Epithelial cell of proximal tubule (primary cell): ENCODE results near the gene PPP1R12B. TPM values are rescaled to one million over a fixed set of nuclear protein-coding genes. Genes with fewer than 3 reads are reported as not detected.
A peak's percentile ranks its signal among the peaks of the same experiment; 100 is the strongest.
"Not testable (repeated sequence)": the region's sequence is repeated elsewhere in the genome, so short reads cannot be mapped to it uniquely, and the experiment has no call there.

Experiments used
- DNase-seq: peaks from one replicate; pipeline ENCODE4 v3.0.0-alpha.2; 2011; ENCODE audit warnings: low read depth
- H3K4me3 ChIP-seq: 2 replicates; pipeline ENCODE4 v1.5.1; 2011; ENCODE audit warnings: low read depth, mild to moderate bottlenecking, low read length
- total RNA-seq: library from RNA; depleted of rRNA; stranded (reverse); fragments of >200 nt; gene quantifications from 2 replicates; pipeline ENCODE4 v1.2.3, GENCODE V29; 2015
- TF ChIP-seq, protein P1 (sequence below): conservative IDR thresholded peaks from 2 replicates; pipeline ENCODE4 v1.5.1; 2012; ENCODE audit warnings: low read depth, mild to moderate bottlenecking, low read length

The PPP1R12B gene
- total RNA-seq, 1 donor from 2014 or later, result 21.6 TPM

GRCh38 chr1:202484820-202485219, 136.3 kb downstream of the PPP1R12B start:
- not testable (repeated sequence) for H3K4me3 ChIP-seq, DNase-seq

DNA sequence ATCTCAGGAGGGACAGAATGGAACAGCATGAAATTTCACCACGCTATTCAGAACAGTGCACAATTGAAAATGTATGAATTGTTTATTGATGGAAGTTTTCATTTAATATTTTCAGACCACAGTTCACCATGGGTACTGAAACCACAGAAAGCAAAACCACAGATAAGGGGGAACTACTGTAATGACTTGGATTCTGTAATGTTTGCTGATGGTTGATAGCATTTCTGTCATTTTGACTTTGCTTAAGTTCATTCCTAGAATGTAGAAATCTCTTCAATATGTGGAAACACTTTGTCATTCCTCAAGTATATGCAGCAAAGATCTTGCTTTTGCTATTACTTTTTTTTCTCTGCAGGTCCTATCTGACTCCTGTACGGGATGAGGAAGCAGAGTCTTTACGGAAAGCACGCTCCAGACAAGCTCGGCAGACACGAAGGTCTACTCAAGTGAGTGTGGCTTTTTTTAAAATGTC, 139.7 kb downstream of the PPP1R12B start:
- H3K4me3 ChIP-seq, DNase-seq: not testable (repeated sequence)

DNA sequence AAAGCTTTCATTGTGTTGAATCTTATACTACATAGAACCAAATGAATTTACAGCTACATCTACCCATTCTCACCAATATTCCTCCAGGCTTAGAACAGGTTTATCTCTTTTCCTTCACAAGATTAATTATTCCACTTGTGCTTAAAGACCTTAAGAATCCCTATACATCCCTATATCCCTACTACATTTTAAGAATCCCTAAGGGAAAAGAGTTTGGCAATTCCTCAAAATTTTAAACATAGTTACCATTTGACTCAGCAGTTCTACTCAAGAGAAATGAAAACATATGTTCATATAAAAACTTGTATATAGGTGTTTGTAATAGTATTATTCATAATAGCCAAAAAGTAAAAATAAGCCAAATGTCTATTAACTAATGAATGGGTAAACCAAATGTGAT, 140.6 kb downstream of the PPP1R12B start:
- not testable (repeated sequence) for H3K4me3 ChIP-seq, DNase-seq

GRCh38 chr1:202493112-202493511, 144.6 kb downstream of the PPP1R12B start:
- DNase-seq, H3K4me3 ChIP-seq: not testable (repeated sequence)

DNA sequence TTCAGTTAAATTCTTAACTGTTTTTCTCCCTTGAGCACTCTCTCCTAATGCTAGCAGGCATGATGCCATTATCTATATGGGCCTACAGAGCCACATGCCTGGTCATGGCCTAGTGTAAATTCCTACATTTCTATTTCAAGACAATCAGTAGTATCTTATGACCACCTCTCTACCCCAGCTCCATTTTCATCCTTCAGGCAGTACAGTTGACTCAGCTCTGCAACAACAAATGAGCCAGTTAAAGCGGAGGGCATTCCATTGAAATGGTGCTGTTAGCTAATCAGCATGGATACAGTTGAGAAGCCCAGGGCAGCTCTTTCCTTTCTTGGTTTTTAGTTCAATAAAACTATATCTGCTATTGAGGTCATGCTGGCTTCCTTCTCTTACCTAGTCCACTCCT, 150.0 kb downstream of the PPP1R12B start:
- H3K4me3 ChIP-seq, result no peak overlapping the region
- TF ChIP-seq, protein P1, sequence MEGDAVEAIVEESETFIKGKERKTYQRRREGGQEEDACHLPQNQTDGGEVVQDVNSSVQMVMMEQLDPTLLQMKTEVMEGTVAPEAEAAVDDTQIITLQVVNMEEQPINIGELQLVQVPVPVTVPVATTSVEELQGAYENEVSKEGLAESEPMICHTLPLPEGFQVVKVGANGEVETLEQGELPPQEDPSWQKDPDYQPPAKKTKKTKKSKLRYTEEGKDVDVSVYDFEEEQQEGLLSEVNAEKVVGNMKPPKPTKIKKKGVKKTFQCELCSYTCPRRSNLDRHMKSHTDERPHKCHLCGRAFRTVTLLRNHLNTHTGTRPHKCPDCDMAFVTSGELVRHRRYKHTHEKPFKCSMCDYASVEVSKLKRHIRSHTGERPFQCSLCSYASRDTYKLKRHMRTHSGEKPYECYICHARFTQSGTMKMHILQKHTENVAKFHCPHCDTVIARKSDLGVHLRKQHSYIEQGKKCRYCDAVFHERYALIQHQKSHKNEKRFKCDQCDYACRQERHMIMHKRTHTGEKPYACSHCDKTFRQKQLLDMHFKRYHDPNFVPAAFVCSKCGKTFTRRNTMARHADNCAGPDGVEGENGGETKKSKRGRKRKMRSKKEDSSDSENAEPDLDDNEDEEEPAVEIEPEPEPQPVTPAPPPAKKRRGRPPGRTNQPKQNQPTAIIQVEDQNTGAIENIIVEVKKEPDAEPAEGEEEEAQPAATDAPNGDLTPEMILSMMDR, result no peak
- DNase-seq, result no peak

- not testable (repeated sequence) for DNase-seq, H3K4me3 ChIP-seq
These were observed 151.5 kb downstream of the PPP1R12B start for GRCh38 chr1:202499997-202500396.

DNA sequence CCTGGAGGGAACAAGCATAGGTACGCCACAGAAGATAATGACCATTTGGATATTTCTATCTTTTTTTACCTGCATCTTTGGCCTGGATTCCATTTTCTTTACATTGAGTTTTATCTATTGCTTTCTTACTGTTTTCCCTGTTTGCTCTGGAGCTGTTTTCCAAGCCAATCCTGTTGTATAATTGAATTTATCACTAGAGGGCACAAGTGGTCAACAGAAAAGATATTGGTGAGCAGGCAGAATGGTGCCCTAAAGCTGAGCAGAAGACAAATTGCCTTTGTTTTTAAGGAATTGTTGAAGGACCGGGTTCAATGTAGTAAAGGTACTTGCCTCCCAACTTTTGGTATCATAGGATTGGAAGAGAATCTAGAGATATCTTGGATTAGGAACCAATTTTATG, 152.8 kb downstream of the PPP1R12B start:
- no peak for DNase-seq
- TF ChIP-seq, protein P1, result peak; percentile 56
- H3K4me3 ChIP-seq, result no peak overlapping the region

- no peak overlapping the region for H3K4me3 ChIP-seq
- TF ChIP-seq, protein P1, result no peak
- DNase-seq, result no peak
These were observed 156.9 kb downstream of the PPP1R12B start for GRCh38 chr1:202505356-202505755.

DNA sequence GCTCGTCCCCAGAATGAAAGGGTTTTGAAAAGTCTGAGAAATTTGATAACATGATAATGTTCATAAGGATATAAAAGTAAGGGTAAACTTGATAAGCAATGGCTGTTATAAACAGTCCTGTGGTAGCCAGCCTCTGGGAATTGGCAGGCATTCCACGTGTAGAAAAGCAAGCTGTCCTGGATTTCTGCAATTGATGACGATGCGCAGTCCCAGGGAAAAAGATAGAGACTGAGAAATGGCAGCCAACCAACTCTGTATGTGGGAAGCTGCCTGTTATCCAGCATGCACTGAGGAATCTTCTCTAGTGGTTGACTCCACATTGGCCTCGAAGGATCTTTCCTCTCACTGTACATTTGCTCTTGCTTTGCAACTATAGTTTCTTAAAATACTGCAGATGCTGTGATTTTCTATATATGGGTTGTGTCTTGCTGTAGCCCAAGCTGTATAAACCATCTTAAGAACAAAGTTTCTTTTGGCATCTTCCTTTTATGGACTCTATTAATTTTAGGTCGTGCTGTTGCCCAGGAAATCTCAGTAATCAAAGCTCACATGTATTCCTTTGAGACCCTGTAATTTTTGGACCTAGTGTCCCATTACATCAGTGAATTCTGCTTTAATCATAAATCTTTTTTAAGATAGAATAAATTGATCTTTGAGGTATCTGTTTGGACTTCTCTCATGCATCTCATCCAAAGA, 157.5 kb downstream of the PPP1R12B start:
- not testable (repeated sequence) for DNase-seq, H3K4me3 ChIP-seq

DNA sequence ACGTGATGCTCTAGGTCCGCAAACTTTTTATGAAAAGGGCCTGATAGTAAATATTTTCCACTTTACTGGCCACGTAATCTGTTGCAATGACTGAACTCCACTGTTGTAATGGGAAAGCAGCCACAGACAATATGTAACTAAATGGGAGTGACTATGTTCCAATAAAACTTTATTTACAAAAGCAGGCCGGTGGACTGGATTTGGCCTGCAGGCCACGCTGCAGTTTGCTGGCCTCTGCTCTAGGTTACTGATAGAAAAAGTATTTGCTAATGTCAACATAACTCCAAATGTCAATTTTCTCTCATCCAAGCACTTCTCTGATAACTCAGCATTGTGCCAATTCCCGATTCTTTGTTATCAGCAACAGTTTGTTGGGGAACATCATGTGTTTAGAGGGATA, 160.4 kb downstream of the PPP1R12B start:
- not testable (repeated sequence) for DNase-seq, H3K4me3 ChIP-seq

GRCh38 chr1:202513875-202514274, 165.4 kb downstream of the PPP1R12B start:
- H3K4me3 ChIP-seq, DNase-seq: not testable (repeated sequence)
